Heart right ventricle (tissue), 16 donors: ENCODE results near the gene THSD8. TPM values are rescaled to one million over a fixed set of nuclear protein-coding genes. Genes with fewer than 3 reads are reported as not detected.
A peak's percentile ranks its signal among the peaks of the same experiment; 100 is the strongest.

ENCODE experiments used
- ATAC-seq, 8 donors: fragments of 200-7000 bp; cut with Tn5 transposase; one replicate each; pipeline ENCODE4 v1.9.1; 2020; ENCODE audit warnings: mild to moderate bottlenecking in 8 of 8, moderate library complexity in 8 of 8, moderate number of reproducible peaks in 1 of 8
- DNase-seq, 2 donors: peaks; one replicate each; pipeline ENCODE4 v3.0.0-alpha.2; 2020
- H3K27ac ChIP-seq, 10 donors: fragments of 200-600 bp; sonication (generic) in 2 of 10; one replicate each; pipeline versions ENCODE4 v1.5.0 to v1.8.0; 2020 to 2022; ENCODE audit warnings: mild to moderate bottlenecking in 3 of 10
- H3K27me3 ChIP-seq, 7 donors: fragments of 200-600 bp; one replicate each; pipeline ENCODE4 v1.8.0; 2021 to 2022; ENCODE audit warnings: mild to moderate bottlenecking in 2 of 7
- H3K36me3 ChIP-seq, 9 donors: fragments of 200-600 bp; sonication (generic) in 1 of 9; one replicate each; pipeline versions ENCODE4 v1.5.0 to v1.8.0; 2020 to 2022; ENCODE audit warnings: mild to moderate bottlenecking in 2 of 9
- H3K4me1 ChIP-seq, 9 donors: fragments of 200-600 bp; sonication (generic) in 1 of 9; one replicate each; pipeline versions ENCODE4 v1.5.0 to v1.8.0; 2020 to 2022; ENCODE audit warnings: mild to moderate bottlenecking in 4 of 9
- H3K4me3 ChIP-seq, 10 donors: fragments of 200-600 bp; sonication (generic) in 2 of 10; one replicate each; pipeline versions ENCODE4 v1.5.0 to v1.8.0; 2020 to 2022; ENCODE audit warnings: mild to moderate bottlenecking in 7 of 10, moderate library complexity in 2 of 10
- H3K9me3 ChIP-seq, 11 donors: fragments of 200-600 bp in 10 of 11; sonication (generic) in 2 of 11; one replicate each; pipeline versions ENCODE4 v1.5.0 to v1.8.0; 2013 to 2022; ENCODE audit warnings: mild to moderate bottlenecking in 2 of 11, control low read depth in 1 of 11, moderate library complexity in 1 of 11
- WGBS, 2 donors: extraction: QIAGEN DNeasy Blood & Tissue Kit; methylation state at CpG; one replicate each; pipeline ENCODE4 v1.1.7; 2013; ENCODE audit warnings: inconsistent platforms in 1 of 2; 5-methylcytosine and 5-hydroxymethylcytosine counted together
- intact Hi-C, 10 donors: fragments of 100-400 bp; cut with DNase I; formaldehyde crosslinking; loops; one replicate each; pipeline versions ENCODE4 v1.11.1 to v1.14.2; 2022
- polyA plus RNA-seq, 2 donors: library from polyadenylated mRNA; stranded (reverse); fragments of 200-250 nt; gene quantifications; one replicate each; pipeline ENCODE4 v1.2.3, GENCODE V29; 2013
- total RNA-seq, 10 donors: library from RNA; stranded (reverse); fragmentation: NEBNext Ultra II Directional in 3 of 10; extraction: Animal tissue kit (Norgen Biotek cat#: 25700) in 3 of 10; gene quantifications; one replicate each; pipeline versions ENCODE4 v1.2.1 to v1.2.4, GENCODE V29; 2021 to 2023
- TF ChIP-seq, protein P1 (sequence below), 9 donors: fragments of 200-600 bp; sonication (generic) in 2 of 9; IDR thresholded peaks; one replicate each; pipeline versions ENCODE4 v1.5.0 to v1.8.0; 2021 to 2022; ENCODE audit warnings: antibody characterized with exemption in 9 of 9, mild to moderate bottlenecking in 5 of 9, moderate library complexity in 1 of 9
- donor health status: Arrhythmogenic right ventricular cardiomyopathy.
- donor health status: ischemic (EF 13 %, LVEDD 7.1; RV severe dilation, severe dysfunction).
- donor health status: healthy with polysubstance abuse.
- donor health status: DM: no; HTN: yes; CAD: no.
- donor health status: DM: no; HTN: no; CAD: no.
- donor health status: ischemic (EF 25% LVEDD 6.9; RV normal size, moderate dysfunction).
- donor health status: ischemic (EF 25% LVEDD 5.7; RV mildly dilated, moderate dysfunction).
- donor health status: healthy.
- donor health status: DM: yes; HTN: yes; CAD: no.
- donor health status: Ischemic cardiomyopathy.
- donor health status: ischemic (EF 35%, LVEDD 5.7; RV mildly dilated, moderate dysfunction).
- donor health status: nonischemic (EF 11% LVEDD 7.7; RV severe dilation, severe dysfunction).
- donor health status: DM: yes; HTN: yes; CAD: no.
- donor health status: PGD.
- donor health status: ischemic (EF 29% LVEDD 5.4; RV normal size, mild dysfunction).
- donor health status: nonischemic (EF 23%, LVEDD 6.1; RV moderate dilation, normal function).

THSD8 gene
- total and polyA plus RNA-seq, 12 donors, result 0.72 to 4.8 (median 2.5) TPM

GRCh38 chr19:12777217-12778016 is 24.5 kb upstream of the THSD8 start:
- 11% methylated on average over 43 of the region's 43 CpGs for WGBS, 2 donors
- intact Hi-C loops, result loop anchor here in 8 of 10 donors (1.0 to 10.0 kb wide), 6 partner anchors 14 to 67 kb away; partner anchors contain the start of gene JUNB (in 1 of the 8)
- H3K4me1 ChIP-seq, result peaks cover 21 to 69% (median 49%) of the 10 kb centered on the region in 9 donors

GRCh38 chr19:12778017-12778904 is 23.6 kb upstream of the THSD8 start:
- Histone ChIP-seq H3K9me3 (no peaks in the 10 kb centered on the region), H3K27me3 (no peaks in the 10 kb centered on the region), H3K4me1 (peaks cover 22 to 68% (median 49%) of the 10 kb centered on the region in 9 donors), H3K27ac (peak overlapping the region; percentile 85 to 99 (median 97)), H3K4me3 (peak overlapping the region; percentile 48 to 78 (median 70)), H3K36me3 (peaks cover 0 to 3% (median 0%) of the 10 kb centered on the region in 9 donors)
- peak; percentile 78 to 86 for DNase-seq
- intact Hi-C loops, result loop anchor here in 5 of 10 donors (1.0 to 10.0 kb wide), 4 partner anchors 13 to 67 kb away; partner anchors contain the start of gene JUNB (in 1 of the 5)
- TF ChIP-seq, protein P1, sequence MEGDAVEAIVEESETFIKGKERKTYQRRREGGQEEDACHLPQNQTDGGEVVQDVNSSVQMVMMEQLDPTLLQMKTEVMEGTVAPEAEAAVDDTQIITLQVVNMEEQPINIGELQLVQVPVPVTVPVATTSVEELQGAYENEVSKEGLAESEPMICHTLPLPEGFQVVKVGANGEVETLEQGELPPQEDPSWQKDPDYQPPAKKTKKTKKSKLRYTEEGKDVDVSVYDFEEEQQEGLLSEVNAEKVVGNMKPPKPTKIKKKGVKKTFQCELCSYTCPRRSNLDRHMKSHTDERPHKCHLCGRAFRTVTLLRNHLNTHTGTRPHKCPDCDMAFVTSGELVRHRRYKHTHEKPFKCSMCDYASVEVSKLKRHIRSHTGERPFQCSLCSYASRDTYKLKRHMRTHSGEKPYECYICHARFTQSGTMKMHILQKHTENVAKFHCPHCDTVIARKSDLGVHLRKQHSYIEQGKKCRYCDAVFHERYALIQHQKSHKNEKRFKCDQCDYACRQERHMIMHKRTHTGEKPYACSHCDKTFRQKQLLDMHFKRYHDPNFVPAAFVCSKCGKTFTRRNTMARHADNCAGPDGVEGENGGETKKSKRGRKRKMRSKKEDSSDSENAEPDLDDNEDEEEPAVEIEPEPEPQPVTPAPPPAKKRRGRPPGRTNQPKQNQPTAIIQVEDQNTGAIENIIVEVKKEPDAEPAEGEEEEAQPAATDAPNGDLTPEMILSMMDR (IDR thresholded peaks at IDR 0.05), result no peak
- peak; percentile 23 to 72 (median 56) for ATAC-seq
- WGBS, 2 donors, result 3 to 4% methylated on average over 44 of the region's 44 CpGs

More at GRCh38 chr19:12777217-12778016, 24.5 kb upstream of the THSD8 start:
- no peaks in the 10 kb centered on the region for H3K27me3 ChIP-seq
- ATAC-seq (peak; percentile 39 to 69 (median 53)), DNase-seq (peak; percentile 80 to 87)
- TF ChIP-seq, protein P1 (IDR thresholded peaks at IDR 0.05), result peak; percentile 94 to 99 (median 98)
- no peaks in the 10 kb centered on the region for H3K9me3 ChIP-seq
- peak overlapping the region; percentile 48 to 78 (median 70) for H3K4me3 ChIP-seq
- peaks cover 0 to 3% (median 0%) of the 10 kb centered on the region in 9 donors for H3K36me3 ChIP-seq
- peak overlapping the region; percentile 85 to 99 (median 97) for H3K27ac ChIP-seq

DNA sequence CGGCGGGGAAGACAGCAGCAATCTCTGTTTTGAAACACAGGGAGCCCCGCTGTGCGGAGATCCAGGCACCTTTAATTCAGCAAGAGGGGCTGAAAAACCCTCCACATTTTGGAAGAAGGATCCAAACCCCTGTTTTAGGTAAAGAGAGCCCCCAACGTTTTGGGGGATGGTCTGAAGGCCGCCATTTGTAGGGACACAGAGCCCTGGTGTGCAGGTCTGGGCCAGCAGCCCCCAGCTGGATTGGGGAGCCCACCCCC is 23.0 kb upstream of the THSD8 start:
- WGBS, 2 donors, result 52 to 53% methylated on average over 6 of the region's 6 CpGs
- H3K4me1 ChIP-seq, result peaks cover 27 to 73% (median 53%) of the 10 kb centered on the region in 9 donors
- TF ChIP-seq, protein P1 (IDR thresholded peaks at IDR 0.05), result no peak
- H3K36me3 ChIP-seq, result peaks cover 0 to 3% (median 0%) of the 10 kb centered on the region in 9 donors
- DNase-seq, result no peak
- no peaks in the 10 kb centered on the region for H3K27me3 ChIP-seq
- peak overlapping the region in 9 of 10 donors; percentile 52 to 78 (median 71) for H3K4me3 ChIP-seq
- ATAC-seq, result no peak
- peak overlapping the region; percentile 85 to 99 (median 97) for H3K27ac ChIP-seq
- intact Hi-C loops, result loop anchor here in 5 of 10 donors (1.0 to 10.0 kb wide), 4 partner anchors 12 to 66 kb away; partner anchors contain the start of gene JUNB (in 1 of the 5)
- no peaks in the 10 kb centered on the region for H3K9me3 ChIP-seq
